Liver (tissue), 9 donors: ENCODE results near the gene SEPTIN8. TPM values are rescaled to one million over a fixed set of nuclear protein-coding genes. Genes with fewer than 3 reads are reported as not detected.

Experiments
- DNase-seq: peaks from one replicate; pipeline ENCODE4 v3.0.0-alpha.2; 2017; ENCODE audit warnings: low spot score
- H3K27ac ChIP-seq, 2 donors: one replicate each; pipeline ENCODE4 v1.7.0; 2013; ENCODE audit warnings: inconsistent platforms in 2 of 2, low read length in 2 of 2, control low read depth in 1 of 2, low read depth in 1 of 2, mild to moderate bottlenecking in 1 of 2
- H3K27me3 ChIP-seq, 4 donors: one replicate each; pipeline versions ENCODE4 v1.6.1 to v1.7.0; 2013; ENCODE audit warnings: low read length in 3 of 4, inconsistent platforms in 1 of 4, mild to moderate bottlenecking in 1 of 4, moderate library complexity in 1 of 4; ENCODE audit not compliant: control insufficient read depth in 4 of 4, insufficient read depth in 4 of 4
- H3K36me3 ChIP-seq, 4 donors: one replicate each; pipeline versions ENCODE4 v1.6.1 to v1.7.0; 2013; ENCODE audit warnings: low read length in 3 of 4, mild to moderate bottlenecking in 3 of 4, low read depth in 1 of 4, moderate library complexity in 1 of 4; ENCODE audit not compliant: control insufficient read depth in 4 of 4, insufficient read depth in 3 of 4
- H3K4me1 ChIP-seq, 4 donors: one replicate each; pipeline versions ENCODE4 v1.6.1 to v1.7.0; 2013; ENCODE audit warnings: low read length in 3 of 4, mild to moderate bottlenecking in 3 of 4, moderate library complexity in 1 of 4; ENCODE audit not compliant: control insufficient read depth in 4 of 4, insufficient read depth in 4 of 4
- H3K4me3 ChIP-seq, 3 donors: one replicate each; pipeline versions ENCODE4 v1.6.1 to v1.7.0; 2013; ENCODE audit warnings: low read length in 3 of 3, control low read depth in 1 of 3, low read depth in 1 of 3, mild to moderate bottlenecking in 1 of 3
- H3K9ac ChIP-seq, 2 donors: one replicate each; pipeline ENCODE4 v1.7.0; 2013; ENCODE audit warnings: low read length in 2 of 2, mild to moderate bottlenecking in 2 of 2, moderate library complexity in 2 of 2, control low read depth in 1 of 2, low read depth in 1 of 2
- H3K9me3 ChIP-seq, 4 donors: one replicate each; pipeline versions ENCODE4 v1.6.1 to v1.7.0; 2013; ENCODE audit warnings: low read length in 3 of 4; ENCODE audit not compliant: control insufficient read depth in 4 of 4
- ATF3 ChIP-seq: IDR thresholded peaks from 2 replicates; pipeline ENCODE4 v1.6.1; 2016; ENCODE audit warnings: antibody characterized with exemption
- CTCF ChIP-seq: fragments of 150-350 bp; IDR thresholded peaks from 2 replicates; pipeline ENCODE4 v1.5.1; 2017; ENCODE audit warnings: improper control_type of control experiment, low read depth, low read length; ENCODE audit not compliant: missing input control
- EGR1 ChIP-seq, 2 donors: IDR thresholded peaks; 2 replicates each; pipeline ENCODE4 v1.6.1; 2016 to 2018; ENCODE audit warnings: antibody characterized with exemption in 2 of 2, low read depth in 2 of 2
- FOXA1 ChIP-seq: IDR thresholded peaks from 2 replicates; pipeline ENCODE4 v1.6.1; 2016; ENCODE audit warnings: antibody characterized with exemption
- FOXA2 ChIP-seq: IDR thresholded peaks from 2 replicates; pipeline ENCODE4 v1.6.1; 2016; ENCODE audit warnings: antibody characterized with exemption
- GABPA ChIP-seq, 2 donors: IDR thresholded peaks in 1 of 2; conservative IDR thresholded peaks in 1 of 2; 2 replicates each; pipeline ENCODE4 v1.6.1; 2016; ENCODE audit warnings: antibody characterized with exemption in 2 of 2, mild to moderate bottlenecking in 1 of 2, moderate library complexity in 1 of 2
- HNF4A ChIP-seq, 2 donors: conservative IDR thresholded peaks; 2 replicates each; pipeline ENCODE4 v1.6.1; 2016; ENCODE audit warnings: antibody characterized with exemption in 2 of 2, mild to moderate bottlenecking in 2 of 2
- MAX ChIP-seq: IDR thresholded peaks from 2 replicates; pipeline ENCODE4 v1.6.1; 2016; ENCODE audit warnings: antibody characterized with exemption
- NR2F2 ChIP-seq: IDR thresholded peaks from 2 replicates; pipeline ENCODE4 v1.6.1; 2016; ENCODE audit warnings: antibody characterized with exemption
- RAD21 ChIP-seq, 2 donors: IDR thresholded peaks; 2 replicates each; pipeline ENCODE4 v1.6.1; 2016; ENCODE audit warnings: antibody characterized with exemption in 2 of 2, mild to moderate bottlenecking in 2 of 2
- SP1 ChIP-seq: IDR thresholded peaks from 2 replicates; pipeline ENCODE4 v1.6.1; 2018; ENCODE audit warnings: antibody characterized with exemption, mild to moderate bottlenecking
- YY1 ChIP-seq: IDR thresholded peaks from 2 replicates; pipeline ENCODE4 v1.6.1; 2016; ENCODE audit warnings: antibody characterized with exemption, mild to moderate bottlenecking
- ZBTB33 ChIP-seq: IDR thresholded peaks from 2 replicates; pipeline ENCODE4 v1.6.1; 2016; ENCODE audit warnings: antibody characterized with exemption
- WGBS: extraction: QIAGEN DNeasy Blood & Tissue Kit; methylation state at CpG from one replicate; pipeline ENCODE4 v1.1.7; 2013; 5-methylcytosine and 5-hydroxymethylcytosine counted together
- polyA plus RNA-seq, 2 donors: library from polyadenylated mRNA; stranded (reverse) in 1 of 2; unstranded in 1 of 2; fragments of 200-250 nt in 1 of 2; fragments of >200 nt in 1 of 2; fragmentation: Nextera tagmentation in 1 of 2; extraction: Ambion mirVana in 1 of 2; gene quantifications; one replicate each; pipeline versions ENCODE4 v1.2.1 to v1.2.3, GENCODE V29; 2013 to 2015
- total RNA-seq, 2 donors: library from RNA; depleted of rRNA; stranded (reverse); fragments of >200 nt; gene quantifications; one replicate each; pipeline ENCODE4 v1.2.3, GENCODE V29; 2014
- donor health status: healthy.
- donor health status: healthy.
- donor health status: healthy.
- donor health status: healthy.
- donor health status: healthy.

SEPTIN8 gene
- total and polyA plus RNA-seq, 4 donors, result 4.7 to 16.5 (median 9.8) TPM

GRCh38 chr5:132776131-132776937, 705 bp downstream of the SEPTIN8 start:
- Histone ChIP-seq H3K27ac (peak overlapping the region; percentile 23 to 41), H3K27me3 (no peaks in the 10 kb centered on the region), H3K4me1 (peaks cover 3 to 24% (median 7%) of the 10 kb centered on the region in 4 donors), H3K36me3 (no peaks in the 10 kb centered on the region), H3K9ac (peak overlapping the region in 1 of 2 donors; percentile 43), H3K9me3 (no peaks in the 10 kb centered on the region), H3K4me3 (peak overlapping the region; percentile 29 to 83 (median 81))
- TF ChIP-seq EGR1 (IDR thresholded peaks at IDR 0.05; ENCODE audit: low read depth in 2 of 2), result no peak
- no peak for TF ChIP-seq FOXA1
- TF ChIP-seq FOXA2, result no peak
- TF ChIP-seq YY1, result no peak
- TF ChIP-seq ZBTB33, result no peak
- TF ChIP-seq RAD21 (IDR thresholded peaks at IDR 0.05), result no peak
- TF ChIP-seq ATF3, result no peak
- TF ChIP-seq SP1, result no peak
- TF ChIP-seq GABPA (IDR thresholded peaks at IDR 0.05 in 1 of 2, conservative IDR thresholded peaks at IDR 0.05 in 1 of 2), result no peak
- no peak for TF ChIP-seq HNF4A (conservative IDR thresholded peaks at IDR 0.05)
- WGBS, result 13% methylated on average over 39 of the region's 39 CpGs
- no peak for DNase-seq

GRCh38 chr5:132775476-132775961, 1.5 kb downstream of the SEPTIN8 start:
- no peaks in the 10 kb centered on the region for H3K27me3 ChIP-seq

More at GRCh38 chr5:132775476-132775961, 1.5 kb downstream of the SEPTIN8 start:
- Histone ChIP-seq H3K4me3 (no peak overlapping the region), H3K27ac (no peak overlapping the region), H3K36me3 (no peaks in the 10 kb centered on the region), H3K9me3 (no peaks in the 10 kb centered on the region), H3K9ac (no peak overlapping the region), H3K4me1 (peaks cover 3 to 24% (median 7%) of the 10 kb centered on the region in 4 donors)
- TF ChIP-seq NR2F2 (no peak), MAX (no peak), ATF3 (no peak), RAD21 (IDR thresholded peaks at IDR 0.05) (no peak), CTCF (no peak), HNF4A (conservative IDR thresholded peaks at IDR 0.05) (no peak)
- WGBS, result 67% methylated on average over 7 of the region's 7 CpGs
- DNase-seq, result no peak
